Activated CD8-positive, alpha-beta memory T cell treated with anti-CD3 and anti-CD28 coated beads, Interleukin-2, amount 50 U/mL, for 24 hours (primary cell): ENCODE results near the gene PKN3.
A peak's percentile ranks its signal among the peaks of the same experiment; 100 is the strongest.
"Not testable (repeated sequence)": the region's sequence is repeated elsewhere in the genome, so short reads cannot be mapped to it uniquely, and the experiment has no call there.

Experiments used
- DNase-seq: peaks from one replicate; pipeline ENCODE4 v3.0.0-alpha.2; 2020; ENCODE audit errors: extremely low read depth

Gene PKN3

DNA sequence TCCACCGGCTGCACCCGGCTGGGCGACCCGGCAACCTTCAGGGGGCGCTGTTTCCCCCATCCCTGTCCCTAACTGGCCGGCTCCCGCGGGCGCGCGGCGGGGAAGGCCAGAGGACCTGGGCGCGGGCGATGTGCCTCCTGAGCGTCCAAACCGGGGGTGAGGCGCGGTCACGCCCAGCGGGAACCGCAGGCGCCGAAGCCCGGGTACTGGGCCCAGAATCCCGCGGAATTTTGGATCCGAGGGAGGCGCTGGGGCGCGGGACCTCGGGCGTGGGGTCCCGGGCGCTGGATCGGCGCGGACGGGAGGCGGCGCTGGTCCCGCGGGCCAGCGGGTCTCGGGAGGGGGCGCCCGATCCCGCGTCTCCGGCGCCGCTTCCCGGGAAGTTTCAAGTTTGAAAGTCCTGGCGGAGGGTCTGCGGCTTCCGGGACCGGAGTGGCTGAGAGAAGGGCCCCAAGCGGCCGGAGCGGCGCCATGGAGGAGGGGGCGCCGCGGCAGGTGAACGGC, at the start of gene PKN3:
TSS of gene PKN3 (plus strand) at position 59 of the 504 bp plus-strand sequence. CDS start at position 472, 413 bp downstream.
- DNase-seq = peak; percentile 64

DNA sequence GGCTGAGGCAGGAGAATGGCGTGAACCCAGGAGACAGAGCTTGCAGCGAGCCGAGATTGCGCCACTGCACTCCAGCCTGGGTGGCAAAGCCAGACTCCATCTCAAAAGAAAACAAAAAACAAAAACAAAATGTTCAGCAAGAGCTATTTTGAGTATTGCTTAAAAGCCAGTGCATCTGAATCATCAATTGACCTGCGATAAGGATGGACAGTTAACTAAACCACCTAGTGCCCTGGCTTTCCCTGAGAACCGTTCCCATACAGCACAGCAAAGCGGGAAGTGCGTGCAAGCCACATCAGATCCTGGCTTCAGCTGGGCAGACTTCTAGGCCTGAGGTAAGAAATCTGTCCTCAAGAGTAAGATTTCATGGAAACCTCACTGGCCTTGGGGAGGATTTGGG, 48.4 kb upstream of the PKN3 start:
- DNase-seq = no peak

DNA sequence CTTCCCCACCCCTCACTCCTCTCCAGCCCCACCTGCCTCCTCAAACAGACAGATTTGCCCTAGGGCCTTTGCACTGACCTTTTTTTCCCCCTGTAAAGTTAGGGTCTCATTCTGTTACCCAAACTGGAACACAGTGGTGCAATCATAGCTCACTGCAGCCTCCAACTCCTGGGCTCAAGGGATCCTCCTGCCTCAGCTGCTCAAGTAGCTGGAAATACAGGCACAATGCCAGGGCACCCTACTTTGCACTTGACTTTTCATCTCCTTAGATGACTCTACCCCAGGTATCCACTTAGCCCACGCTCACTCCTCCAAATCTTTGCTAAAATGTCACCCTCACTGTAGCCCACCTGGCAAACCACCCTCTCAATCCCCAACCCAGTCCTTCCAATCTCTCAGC, 47.8 kb upstream of the PKN3 start:
- DNase-seq = no peak

DNA sequence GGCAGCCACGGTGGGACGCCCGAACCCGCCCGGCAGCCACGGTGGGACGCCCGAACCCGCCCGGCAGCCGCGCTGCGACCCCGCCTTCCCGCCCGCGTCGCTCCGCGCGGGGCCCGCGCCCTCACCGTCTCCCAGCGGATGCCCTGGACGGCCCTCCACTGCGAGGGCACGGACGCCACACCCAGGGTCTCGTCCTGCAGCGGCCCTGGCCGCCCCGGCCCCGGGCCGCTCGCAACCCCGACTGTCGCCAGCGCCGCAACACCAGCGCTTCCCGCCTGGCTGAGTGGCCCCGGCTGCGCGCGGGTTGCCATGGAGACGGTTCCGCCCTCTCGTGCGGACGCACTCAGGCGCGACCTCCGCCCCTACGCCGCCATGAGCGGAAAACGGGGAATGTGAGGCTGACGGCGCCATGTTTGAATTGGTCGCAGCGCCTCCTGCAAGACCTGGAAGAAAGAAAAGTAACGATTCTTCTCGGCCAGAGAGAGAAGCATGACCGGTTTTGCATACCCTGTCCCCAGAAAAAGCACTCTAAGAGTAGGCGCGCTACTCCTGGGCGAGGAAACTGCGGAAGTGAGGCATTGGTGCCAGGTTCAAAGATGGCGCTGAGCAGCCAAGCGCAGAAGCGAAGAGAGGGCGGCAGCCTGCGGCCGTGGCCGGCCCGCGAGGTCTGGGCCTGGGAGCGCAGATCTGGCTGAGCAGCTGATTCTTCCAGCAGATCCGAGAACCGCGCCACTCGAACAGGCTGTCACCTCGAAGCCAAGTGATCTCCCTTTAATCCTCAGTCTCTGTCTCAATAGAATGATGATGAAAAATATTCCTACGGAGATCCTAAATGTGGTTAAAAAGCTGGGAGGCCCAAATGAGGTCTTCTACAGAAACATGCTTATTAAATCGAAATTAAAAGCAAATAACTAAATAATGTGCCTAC, 45.6 kb upstream of the PKN3 start, which contains the start of gene DYNC2I2:
TSS of gene DYNC2I2 (minus strand) at position 432 of the 928 bp plus-strand sequence. CDS start at position 311, 121 bp downstream.
- peak; percentile 90 for DNase-seq

DNA sequence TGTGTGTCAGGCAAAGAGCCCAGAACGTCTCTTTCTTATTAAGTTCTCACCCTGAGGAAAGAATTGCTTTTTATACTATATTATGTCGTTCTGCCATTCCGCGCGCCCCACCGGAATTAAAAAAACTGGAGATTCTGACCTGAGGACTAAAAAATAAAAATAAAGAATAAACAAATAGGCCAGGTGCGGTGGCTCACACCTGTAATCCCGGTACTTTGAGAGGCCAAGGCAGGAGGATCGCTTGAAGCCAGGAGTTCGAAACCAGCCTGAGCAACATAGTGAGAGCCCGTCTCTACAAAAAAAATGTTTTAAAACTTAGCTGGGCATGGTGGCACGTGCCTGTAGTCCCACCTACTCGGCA, 45.0 kb upstream of the PKN3 start:
- no peak for DNase-seq

DNA sequence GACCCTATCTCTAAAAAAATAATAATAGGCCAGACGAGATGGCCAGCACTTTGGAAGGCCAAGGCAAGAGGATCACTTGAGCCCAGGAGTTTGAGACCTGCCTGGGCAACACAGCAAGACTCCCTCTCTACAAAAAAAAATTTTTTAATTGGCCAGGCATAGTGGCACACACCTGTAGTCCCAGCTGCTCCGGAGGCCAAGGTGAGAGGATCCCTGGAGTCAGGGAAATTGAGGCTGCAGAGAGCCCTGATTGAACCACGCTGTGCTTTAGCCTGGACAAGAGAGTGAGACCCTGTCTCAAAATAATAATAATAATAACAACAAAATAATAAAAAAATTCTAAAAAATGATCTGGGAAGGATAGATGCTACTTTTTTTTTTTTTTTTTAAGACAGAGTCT, 44.5 kb upstream of the PKN3 start:
- no peak for DNase-seq

DNA sequence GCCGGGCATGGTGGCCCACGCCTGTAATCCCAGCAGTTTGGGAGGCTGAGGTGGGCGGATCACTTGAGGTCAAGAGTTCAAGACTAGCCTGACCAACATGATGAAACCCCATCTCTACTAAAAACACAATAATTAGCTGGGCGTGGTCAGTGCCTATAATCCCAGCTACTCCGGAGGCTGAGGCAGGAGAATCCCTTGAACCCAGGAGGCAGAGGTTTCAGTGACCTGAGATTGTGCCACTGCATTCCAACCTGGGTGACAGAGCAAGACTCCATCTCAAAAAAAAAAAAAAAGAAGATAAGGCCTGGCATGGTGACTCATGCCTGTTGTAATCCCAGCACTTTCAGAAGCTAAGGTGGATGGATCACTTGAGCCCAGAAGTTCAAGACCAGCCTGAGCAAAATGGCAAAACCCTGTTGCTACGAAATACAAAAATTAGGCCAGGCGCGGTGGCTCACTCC, 35.8 kb upstream of the PKN3 start:
- not testable (repeated sequence) for DNase-seq

DNA sequence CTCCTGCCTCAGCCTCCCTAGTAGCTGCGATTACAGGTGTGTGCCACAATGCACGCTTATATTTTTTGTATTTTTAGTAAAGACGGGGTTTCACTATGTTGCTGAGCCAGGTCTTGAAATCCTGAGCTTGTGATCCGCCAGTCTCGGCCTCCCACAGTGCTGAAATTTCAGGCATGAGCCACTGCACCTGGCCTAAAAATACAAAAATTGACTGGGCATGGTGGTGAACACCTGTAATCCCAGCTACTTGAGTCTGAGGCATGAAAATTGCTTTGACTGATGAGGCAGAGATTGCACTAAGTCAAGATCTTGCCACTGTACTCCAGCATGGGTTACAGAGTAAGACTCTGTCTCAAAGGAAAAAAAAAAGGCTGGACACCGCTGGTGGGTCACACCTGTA, 32.5 kb upstream of the PKN3 start:
- no peak for DNase-seq

DNA sequence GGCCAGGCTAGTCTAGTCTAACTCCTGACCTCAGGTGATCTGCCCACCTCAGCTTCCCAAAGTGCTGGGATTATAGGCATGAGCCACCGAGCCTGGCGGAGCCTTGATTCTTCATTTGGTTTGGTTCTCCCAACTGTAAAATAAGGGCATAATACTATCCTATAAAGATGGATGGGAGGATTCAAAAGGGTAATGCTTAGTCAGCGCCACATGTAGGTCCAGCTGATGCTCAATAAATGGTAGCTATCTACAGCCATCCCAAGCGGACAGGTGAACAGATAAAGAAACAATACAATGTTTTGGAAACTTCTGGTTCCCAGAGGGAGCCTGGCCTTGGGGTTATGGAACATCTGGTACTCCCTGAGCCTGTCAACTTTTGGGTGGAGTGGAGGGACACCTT, 26.9 kb upstream of the PKN3 start:
- DNase-seq = no peak

DNA sequence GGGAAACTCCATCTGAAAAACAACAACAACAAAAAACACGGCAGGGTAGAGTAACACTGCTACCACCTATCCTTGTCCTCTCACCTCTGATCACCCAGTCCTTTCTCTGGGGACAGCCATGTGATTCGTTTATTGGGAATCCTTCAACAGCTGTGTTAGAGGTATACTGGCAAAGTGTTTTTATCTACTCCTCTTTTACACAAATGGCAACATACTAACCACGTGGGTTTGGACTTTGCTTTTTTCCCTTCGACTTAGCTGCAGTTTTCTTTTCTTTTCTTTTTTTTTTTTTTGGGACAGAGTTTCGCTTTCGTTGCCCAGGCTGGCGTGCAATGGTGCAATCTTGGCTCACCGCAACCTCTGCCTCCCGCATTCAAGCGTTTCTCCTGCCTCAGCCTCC, 24.5 kb upstream of the PKN3 start:
- no peak for DNase-seq

DNA sequence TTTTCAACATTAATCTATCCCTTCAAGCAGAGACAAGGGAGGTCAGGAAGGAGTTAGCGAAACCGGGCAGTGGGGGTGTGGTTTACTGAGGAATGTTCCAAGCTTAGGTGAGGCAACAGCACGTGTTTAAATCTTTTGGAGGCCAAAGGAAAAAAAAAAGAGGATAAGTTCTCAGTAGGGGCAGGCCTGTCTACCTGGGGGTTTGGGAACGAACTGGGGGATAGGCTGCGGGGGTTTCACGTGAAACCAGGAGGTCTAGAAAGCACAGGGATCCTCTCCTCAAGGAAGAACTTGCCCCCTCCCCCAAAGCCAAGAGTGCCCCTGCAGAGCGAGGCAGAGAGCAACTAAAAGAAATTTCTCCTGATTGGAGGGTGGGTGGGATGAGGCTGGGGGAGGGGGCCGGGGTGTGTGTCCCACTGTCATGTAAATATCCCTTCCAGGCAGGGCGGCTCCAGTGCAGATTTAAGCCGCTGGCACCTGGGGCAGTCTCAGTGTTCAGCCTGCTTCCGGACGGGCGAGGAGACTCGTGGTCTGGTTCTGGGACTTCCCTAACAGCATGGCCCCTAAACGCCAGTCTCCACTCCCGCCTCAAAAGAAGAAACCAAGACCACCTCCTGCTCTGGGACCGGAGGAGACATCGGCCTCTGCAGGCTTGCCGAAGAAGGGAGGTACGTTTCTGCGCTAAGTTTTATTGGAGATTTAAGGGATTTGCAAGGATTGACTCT, 18.8 kb upstream of the PKN3 start:
- DNase-seq = no peak

DNA sequence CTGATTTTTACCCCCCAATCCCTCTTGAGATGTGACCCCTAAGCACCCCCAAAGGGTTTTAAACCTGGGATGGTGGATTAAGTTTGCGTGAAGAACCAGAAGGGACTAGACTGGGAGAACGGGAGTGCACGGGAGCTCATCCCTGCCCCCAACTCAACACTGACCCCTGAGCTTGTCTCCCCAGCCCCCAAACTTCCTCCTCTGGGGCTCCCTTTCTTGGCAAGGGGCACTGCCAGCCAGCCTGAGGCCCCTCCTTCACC, 18.3 kb upstream of the PKN3 start:
- no peak for DNase-seq

DNA sequence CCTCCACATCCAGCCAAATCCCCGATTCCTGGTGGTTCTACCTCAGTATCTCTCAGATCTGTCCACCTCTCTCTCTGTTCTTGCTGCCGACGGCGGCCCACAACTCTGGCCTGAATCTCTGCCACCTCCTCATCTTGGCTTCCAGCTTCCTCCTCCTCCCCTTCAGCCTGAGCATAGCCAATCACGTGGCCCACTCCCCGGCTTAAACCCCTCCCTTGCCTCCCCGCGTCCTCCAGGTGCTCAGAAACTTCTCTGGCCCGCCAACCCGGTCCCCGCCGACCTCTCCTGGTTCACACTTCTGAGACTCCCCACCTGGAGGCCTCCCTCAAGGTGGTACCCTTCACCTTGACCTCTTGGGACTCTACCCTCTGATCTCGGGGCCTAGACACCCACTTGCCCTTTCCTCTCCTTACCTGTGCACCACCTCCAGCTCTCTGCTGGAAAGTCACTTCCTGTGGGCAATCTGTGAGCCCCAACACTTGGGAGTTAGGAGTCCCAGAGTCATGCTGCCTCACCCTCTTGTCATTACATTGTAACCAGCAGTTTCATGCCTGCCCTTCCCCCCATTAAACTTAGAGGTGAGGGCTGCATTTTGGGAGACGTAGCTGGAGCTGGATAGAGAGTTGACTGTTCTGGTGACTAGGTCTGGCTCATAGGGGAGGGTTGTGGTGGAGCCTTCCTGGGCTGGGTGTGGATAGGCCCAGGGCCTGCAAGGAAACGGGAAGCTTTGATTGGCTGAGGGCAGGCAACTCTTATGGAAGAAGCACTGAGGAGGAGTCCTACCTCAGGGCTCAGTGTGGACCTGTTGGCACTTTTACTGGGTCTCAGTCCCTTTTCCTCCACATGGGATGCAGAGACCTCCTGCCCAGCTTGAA, 17.7 kb upstream of the PKN3 start:
- DNase-seq = no peak

DNA sequence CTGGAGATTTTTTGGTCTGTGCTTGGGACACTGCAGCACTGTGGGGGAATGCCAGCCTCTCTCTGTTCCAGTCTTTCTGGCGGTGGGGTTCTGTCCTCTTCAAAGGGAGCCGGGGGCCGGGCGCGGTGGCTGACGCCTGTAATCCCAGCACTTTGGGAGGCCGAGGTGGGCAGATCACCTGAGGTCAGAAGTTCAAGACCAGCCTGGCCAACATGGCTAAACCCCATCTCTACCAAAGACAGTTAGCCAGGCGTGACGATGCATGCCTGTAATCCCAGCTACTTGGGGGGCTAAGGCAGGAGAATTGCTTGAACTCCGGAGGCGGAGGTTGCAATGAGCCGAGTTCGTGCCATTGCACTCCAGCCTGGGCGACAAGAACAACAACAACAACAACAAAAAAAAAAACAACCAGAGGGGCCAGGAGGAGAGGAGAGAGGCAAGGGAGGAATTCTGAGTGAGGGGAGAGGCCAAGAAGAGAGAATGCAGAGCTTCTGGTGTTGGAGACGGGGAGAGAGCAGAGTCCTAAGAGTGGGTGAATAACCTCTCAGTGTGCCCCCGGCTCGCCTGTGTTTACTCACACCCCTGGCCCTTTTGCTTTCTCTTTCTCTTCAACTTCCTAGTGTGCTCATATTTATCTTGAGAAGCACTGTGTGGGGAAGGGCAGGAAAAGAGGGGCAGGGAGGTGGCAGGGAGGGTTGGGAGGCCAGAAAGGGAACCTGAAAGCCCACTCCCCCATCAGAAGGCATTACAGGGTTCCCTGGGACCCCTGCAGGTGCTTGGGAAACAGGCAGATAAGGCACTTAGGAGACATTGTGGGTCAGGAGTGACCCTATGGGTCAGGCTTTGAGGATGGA, 16.4 kb upstream of the PKN3 start:
- DNase-seq = no peak

DNA sequence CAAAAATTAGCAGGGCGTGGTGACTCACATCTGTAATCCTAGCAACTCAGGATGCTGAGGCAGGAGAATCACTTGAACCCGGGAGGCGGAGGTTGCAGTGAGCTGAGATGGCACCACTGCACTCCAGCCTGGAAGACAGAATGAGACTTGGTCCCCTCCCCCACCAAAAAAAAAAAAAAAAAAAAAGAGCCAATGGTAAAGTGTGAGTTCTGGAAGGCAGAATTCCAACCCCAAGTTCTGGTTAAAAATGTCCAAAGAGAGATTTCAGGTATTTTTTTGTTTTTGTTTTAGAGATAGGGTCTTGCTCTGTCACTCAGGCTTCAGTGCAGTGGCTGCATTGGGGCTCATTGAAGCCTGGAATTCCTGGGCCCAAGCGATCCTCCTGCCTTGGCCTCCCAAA, 14.8 kb upstream of the PKN3 start:
- no peak for DNase-seq

DNA sequence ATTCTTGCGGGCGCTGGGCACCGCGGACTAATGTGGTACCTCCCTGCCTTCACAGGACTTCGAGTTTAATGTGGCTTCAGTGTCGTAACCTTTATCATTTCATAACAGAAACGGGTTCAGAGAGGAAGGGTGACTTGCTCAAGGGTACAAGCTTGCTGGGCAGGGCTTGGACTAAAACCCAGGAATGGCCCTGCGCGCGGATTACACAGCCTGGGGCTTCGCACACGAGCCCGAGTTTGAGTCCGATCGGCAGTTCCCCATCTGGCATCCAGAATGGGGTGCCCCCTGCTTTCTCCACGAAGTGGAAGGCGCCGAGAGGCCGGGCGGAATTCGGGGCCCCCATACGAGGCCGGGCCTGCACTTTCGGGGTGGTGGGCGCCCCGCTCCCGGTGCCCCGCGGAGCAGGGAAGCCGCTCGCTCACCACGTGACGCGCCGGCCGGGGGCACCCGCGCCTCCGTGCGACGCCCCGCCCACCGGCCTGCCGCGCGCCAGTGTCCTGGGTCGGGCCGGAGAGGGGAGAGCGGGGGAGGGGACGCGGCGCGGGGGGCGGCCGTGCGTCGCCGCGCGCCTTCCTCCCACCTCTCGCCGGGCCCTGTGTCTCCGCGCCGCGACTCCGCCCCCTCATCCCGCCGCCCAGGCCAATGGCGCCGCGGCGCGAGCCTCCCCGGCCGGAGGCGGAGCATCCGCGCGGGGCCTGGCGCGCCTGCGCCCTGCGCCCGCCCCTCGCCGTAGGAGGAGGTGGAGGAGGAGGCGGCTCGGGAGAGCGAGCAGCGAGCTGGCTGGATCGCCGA, 13.6 kb upstream of the PKN3 start, which contains the start of gene SET:
TSS of gene SET (plus strand) at position 722 of the 792 bp plus-strand sequence. CDS start 361 bp downstream, outside the sequence.
- DNase-seq = peak; percentile 78

DNA sequence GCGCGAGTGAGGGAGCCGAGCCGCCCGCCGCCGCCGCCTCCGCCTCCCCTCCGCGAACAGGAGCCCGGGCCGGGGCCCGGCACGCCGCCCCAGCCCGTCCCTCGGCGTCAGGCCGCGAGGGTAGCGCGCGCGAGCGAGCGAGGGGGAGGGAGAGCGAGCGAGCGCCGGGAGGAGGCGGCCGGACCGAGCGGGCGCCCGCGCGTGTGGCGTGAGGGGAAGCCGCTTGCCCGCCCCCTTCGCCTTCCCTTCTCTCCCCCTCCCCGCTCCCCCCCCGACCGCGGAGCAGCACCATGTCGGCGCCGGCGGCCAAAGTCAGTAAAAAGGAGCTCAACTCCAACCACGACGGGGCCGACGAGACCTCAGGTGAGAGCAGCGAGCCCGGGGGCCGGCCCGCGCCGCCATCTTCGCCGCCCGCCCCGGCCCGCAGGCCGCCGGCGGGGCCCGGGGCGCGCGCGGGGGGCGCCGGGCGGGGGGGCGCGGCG, 13.0 kb upstream of the PKN3 start:
- no peak for DNase-seq

DNA sequence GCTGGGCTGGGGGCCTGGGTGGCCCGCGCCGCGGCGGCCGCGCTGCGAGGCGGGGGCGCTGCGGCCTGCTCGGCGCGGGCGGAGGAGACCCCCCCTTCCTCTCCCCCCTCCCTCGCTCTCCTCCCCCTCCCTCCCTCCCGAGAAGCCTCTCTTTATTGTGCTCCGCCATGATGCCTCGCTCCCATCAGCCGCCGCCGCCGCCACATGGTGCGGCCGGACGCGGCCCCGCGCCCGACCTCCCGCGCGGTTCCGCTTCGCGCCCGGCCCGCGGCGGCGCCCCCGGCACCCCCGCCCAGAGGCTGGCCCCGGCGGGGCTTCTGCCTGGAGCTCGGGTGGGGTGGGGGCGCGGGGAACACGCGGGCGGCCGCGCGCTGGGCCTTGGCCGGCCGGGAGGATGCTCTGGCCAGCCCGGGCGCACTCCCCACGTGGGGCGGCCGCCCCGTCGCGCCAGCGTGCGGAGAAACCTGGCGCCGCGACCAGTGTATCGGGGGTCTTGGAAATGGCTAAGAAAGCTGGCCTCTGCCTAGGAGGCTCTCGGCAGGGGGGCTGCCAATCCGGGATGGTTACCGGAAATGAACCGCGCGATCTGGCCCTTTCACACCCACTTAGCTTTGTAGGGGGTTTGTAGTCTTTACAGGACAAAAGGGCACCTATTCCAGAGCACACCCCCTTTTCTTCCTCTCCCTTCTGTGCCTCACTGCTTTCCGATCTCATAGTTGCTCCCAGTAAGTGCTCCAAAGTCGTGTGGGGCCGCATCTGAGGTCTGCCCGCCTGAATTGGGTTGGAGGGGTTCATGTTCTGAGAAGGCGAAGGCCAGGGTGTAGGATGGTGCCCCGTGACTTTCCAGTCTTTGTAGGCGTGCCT, 12.3 kb upstream of the PKN3 start:
- no peak for DNase-seq

DNA sequence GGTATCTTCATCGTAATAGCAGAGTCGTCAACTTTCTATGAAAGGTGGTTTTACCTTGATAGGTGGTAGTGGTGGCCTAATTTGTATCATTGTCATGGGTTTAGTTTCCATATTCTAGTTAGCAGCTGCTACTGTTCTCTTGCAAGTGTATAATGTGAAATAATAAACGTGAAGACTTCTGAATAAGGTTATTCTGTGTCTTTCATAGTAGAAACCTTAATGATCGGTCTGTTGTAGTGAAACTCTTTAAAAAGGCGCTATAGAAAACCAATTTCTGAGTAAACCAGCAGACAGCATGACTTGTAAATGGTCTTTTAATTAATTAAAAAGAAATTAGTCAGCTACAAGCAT, 11.6 kb upstream of the PKN3 start:
- no peak for DNase-seq
